DMS153 treated with DMSO at 0.1 percent for 48 hours (cell line): ENCODE results near the gene FCRL5.

Experiments
- DNase-seq: peaks from one replicate; lab custom pipeline; 2025; ENCODE audit not compliant: unreplicated experiment; lab: John Stamatoyannopoulos, UW

FCRL5 gene

DNA sequence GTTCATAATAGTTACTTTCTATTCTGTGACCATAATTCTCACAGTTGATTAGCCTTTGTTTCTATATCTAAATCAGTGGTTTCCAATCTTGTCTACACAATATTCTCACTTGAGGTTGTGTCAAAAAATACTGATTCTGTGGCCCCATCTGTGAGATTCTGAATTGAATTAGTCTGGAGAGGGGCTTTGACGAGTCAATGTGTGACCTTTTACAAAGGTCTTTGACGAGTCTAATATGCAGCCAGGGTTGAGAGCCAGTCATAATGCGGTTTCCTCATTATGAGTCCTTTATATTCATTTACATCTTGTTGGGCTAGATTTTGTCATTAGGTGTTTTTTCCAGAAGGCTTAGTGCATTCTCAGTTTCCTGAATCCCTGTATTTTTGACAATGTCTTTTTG is 19.7 kb downstream of the FCRL5 start:
- no peak for DNase-seq

DNA sequence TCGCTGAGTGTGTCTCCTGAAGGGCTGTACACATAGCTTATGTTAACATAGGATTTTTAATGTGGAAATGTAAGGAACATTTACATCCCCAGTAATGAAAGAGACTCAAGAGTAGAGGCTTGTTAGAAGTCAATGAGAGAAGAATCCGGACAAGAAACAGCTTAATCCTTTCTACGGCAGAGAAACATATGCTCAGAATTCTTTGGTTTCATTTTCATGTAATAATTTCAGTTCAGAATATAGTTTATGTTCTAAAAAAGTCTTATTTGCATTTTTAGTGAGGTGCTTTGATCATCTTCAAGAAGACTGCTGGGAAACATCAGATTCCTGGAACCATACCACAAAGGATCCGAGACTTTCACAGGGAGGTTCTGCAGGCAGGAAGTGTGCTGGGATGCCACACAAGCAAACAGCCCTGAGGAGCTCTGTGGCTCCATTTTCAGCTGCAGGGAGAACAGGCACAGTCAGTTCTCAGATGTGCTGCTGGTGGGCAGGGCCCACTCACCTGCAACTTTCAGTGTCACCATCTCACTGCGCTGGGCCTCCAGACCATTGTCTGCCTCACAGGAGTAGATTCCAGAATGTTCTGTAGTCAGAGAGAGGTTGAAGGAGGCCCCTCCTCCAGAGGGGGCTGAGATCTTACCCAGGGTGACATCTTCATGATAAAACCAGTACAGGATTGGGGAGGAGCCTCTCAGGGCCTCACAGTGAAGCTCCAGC is 28.4 kb downstream of the FCRL5 start:
- no peak for DNase-seq

GRCh38 chr1:157521056-157521455 is 31.3 kb downstream of the FCRL5 start:
- DNase-seq: no peak

- no peak for DNase-seq
Observed at GRCh38 chr1:157520386-157520935, 31.9 kb downstream of the FCRL5 start.

GRCh38 chr1:157519451-157519850 is 32.9 kb downstream of the FCRL5 start:
- DNase-seq: no peak

- no peak for DNase-seq
Observed at GRCh38 chr1:157517016-157517415, 35.3 kb downstream of the FCRL5 start.

GRCh38 chr1:157515709-157516108 is 36.6 kb downstream of the FCRL5 start:
- no peak for DNase-seq

DNA sequence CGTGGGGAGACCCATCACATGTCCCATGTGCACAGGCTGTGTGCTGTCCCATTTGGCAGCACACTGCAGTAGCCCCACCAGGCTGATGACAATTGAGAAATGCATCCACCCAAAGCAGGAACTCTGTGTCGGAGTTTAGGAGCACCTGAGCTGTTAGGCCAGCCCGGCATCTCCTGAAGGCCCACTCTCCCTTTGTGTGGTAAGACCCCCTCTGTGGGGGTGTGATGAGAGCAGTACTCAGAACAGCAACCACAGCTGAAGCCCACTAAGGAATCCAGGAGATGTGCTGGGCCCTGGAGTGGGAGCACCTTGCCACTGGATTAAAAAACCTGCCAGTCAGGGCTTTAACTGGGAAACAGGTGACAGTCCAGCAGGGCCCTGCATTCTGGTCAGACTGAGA is 37.2 kb downstream of the FCRL5 start:
- DNase-seq: no peak

GRCh38 chr1:157512036-157512969 is 40.0 kb downstream of the FCRL5 start:
- no peak for DNase-seq

DNA sequence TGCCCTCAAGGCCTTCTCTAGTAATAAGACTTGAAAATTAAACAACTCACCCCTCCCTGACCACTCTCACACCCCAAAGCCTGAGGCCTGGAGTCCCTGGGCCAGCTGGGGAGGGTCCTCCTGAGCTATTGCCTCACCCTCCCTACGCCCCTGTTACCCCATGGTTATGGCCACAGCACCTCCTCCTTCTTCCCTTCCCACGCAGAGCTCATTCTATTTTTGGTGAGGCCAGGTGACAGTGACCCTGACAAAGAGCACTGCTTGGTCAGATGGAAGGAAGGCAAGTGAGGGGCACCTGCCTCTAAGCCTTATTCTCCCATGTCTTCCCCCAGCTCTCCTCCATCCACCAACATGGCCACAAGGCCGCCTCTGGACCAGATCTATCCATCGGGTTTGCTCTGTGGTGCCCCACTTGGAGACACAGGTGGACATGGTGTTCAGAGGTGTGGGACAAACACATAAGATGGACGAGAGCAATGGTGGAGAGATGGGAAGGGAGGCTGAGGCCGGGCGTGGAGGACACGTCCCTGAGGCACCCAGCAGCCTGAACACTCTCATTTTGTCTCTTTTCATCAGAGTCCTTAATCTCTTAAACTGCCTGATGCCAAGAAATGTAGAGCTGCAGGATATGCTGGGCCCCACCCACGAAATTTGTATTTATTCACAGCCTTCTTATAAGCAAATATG is 42.6 kb downstream of the FCRL5 start:
- DNase-seq: no peak

GRCh38 chr1:157505481-157506272 is 46.6 kb downstream of the FCRL5 start:
- DNase-seq: peak; percentile 43

- DNase-seq: no peak
Observed at GRCh38 chr1:157504646-157505045, 47.7 kb downstream of the FCRL5 start.

- no peak for DNase-seq
Observed at GRCh38 chr1:157499521-157499920, 52.8 kb downstream of the FCRL5 start.

DNA sequence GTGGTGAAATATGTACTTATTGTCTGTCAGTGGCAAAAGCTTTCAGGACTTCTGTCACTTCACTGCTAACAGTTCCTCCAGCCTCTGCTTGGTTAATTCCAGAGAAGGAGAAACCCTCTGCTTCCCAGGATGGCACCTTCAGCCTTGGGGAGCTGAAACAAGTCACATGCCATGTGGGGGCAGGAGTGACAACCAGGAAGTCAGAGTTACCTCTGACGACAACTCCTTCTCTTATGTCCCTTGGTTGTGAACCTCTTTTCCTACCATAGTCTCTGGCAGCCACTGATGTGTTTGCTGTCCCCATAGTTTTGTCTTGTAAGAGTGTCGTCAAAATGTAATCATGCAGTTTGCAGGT is 53.6 kb downstream of the FCRL5 start:
- no peak for DNase-seq

DNA sequence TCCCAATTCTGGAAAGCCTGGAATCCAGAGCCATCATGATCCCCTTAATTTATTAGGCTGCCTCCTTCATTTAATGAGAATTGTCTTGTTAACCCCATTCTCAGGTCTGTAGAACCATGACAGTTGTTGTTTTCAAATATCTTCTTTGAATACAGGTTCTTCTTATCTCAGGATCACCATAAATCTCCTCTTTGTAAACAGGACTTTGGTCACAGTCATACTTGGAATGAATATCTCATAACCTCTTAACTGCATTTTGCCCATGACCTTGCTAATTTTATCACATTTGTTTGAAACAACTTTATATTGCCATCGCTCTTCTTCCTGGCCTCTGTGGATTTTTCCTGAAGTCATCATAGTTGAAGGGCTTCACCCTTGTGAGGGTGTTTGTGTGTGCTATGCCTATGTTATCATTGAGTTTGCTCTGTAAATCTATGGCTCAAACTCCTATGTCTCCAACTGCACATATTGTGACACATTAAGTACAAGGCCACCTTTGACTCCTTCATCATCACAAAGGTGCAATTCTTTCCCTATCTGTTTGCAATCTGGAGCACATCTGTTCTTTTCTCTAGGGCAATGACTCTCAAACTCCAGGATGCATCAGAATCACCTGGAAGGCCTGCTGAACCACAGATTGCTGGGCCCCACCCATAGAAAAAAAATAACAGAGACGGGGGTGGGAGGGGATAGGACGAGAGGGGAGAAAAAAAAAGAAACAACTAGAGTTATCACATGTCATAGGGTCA is 54.2 kb downstream of the FCRL5 start:
- DNase-seq: no peak

DNA sequence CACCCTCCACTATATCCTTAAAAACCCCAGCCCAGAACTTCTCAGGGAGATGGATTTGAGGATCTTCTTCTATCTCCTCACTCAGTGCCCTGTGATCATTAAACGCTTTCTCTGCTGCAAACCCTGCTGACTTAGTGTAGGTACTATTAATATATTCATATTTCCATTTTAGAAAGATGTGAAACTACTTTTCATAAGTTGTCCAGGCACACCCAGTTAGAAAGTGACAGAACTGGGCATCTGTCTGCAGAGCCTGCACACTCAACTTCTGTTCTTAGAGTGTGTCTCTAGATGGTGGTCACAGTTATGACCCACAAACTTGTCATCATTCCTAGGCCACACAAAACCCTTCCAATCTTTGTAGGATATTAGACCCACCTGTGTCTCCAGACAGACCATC is 55.0 kb downstream of the FCRL5 start:
- DNase-seq: no peak

- peak; percentile 27 for DNase-seq
Observed at GRCh38 chr1:157496121-157496526, 56.2 kb downstream of the FCRL5 start.

DNA sequence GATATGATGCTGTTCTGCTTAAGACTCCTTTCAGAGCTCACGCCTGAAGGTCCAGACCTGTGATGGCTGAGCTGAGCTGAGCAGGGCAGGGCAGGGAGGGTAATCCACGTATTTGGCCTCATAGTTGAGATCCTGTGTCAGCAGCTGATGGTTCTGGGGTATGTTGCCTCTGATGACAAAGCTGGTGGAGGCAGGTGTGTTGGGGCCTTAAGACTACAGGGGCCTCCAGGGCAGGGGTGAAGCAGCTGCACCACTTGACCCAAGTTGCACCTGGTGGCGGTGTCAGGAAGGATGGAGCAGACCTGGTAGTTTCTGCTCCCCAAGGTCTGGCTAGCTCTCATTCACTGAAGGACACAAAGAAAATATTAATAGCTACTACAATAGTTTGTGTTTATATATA is 57.0 kb downstream of the FCRL5 start:
- no peak for DNase-seq

- no peak for DNase-seq
Observed at GRCh38 chr1:157494093-157494492, 58.2 kb downstream of the FCRL5 start.
